T-helper 1 cell treated with Interleukin-12 subunit alpha and Interleukin-12 subunit beta and Interleukin-4 antibody, amounts not matched to agents 30 μg/mL and 1 μg/mL, for 36 hours (primary cell): ENCODE measurements around the gene CORO6.

Experiments
- H3K27ac Mint-ChIP-seq: one replicate; pipeline ENCODE4 v1.8.0; 2021; ENCODE audit warnings: mild to moderate bottlenecking, mixed read lengths
- H3K27me3 Mint-ChIP-seq: one replicate; pipeline ENCODE4 v1.8.0; 2021; ENCODE audit warnings: low read depth, mixed read lengths
- H3K36me3 Mint-ChIP-seq: one replicate; pipeline ENCODE4 v1.8.0; 2021; ENCODE audit warnings: low read depth, mixed read lengths
- H3K4me1 Mint-ChIP-seq: one replicate; pipeline ENCODE4 v1.8.0; 2021; ENCODE audit warnings: low read depth, mixed read lengths
- H3K4me3 Mint-ChIP-seq: one replicate; pipeline ENCODE4 v1.8.0; 2021; ENCODE audit warnings: mild to moderate bottlenecking, moderate library complexity, mixed read lengths
- H3K9me3 Mint-ChIP-seq: one replicate; pipeline ENCODE4 v1.8.0; 2021; ENCODE audit warnings: mixed read lengths

The CORO6 gene

GRCh38 chr17:29584452-29585079, 38.1 kb downstream of the CORO6 start:
- no peak overlapping the region for H3K4me3 Mint-ChIP-seq
- no peaks in the 10 kb centered on the region for H3K9me3 Mint-ChIP-seq
- peak overlapping the region; percentile 73 for H3K27ac Mint-ChIP-seq
- H3K27me3 Mint-ChIP-seq, result no peaks in the 10 kb centered on the region
- H3K36me3 Mint-ChIP-seq, result peaks cover 13% of the 10 kb centered on the region
- H3K4me1 Mint-ChIP-seq, result peaks cover 44% of the 10 kb centered on the region

DNA sequence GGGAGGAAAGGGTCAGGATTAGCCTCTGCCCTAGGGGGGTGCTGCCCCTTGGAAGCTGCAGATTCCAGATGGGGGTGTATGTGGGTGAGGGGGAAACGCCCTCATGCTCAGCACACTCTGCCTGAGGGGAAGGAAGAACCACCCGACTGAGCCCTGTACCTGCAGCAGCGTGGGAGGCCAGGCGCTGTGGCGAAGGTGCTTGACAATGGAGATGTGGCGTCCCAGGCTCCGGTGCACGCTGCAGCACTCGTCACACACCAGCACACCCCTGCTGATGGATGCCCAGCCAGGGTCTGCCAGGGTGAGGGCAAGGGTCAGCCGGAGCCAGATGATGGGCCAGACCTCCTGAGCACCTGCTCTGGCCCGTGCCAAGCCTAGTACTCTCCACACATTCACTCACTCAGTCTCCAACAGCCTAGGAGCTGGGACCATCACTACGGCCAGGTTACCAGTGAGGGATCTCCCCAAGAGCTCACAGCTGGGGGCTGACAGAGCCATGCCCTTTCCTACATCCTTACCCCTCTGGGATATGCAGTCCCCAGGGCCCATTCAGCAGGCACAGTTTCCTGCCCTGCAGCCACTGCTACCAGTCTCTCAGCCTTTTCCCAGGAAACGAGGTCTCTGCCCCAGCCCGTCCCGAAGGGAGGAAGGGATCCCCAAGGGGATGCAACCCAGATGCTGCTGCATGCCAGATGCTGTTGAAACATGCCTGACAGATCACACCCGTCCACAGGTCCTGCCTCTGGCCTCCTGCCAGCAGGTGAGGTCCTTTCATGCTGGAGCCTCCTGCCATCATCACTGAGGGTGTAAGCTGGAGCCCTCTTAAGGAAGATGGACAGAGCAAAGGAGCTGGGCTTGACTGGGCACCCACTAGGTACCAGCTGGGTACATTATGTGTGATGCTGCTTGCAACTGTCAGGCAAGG, 39.1 kb downstream of the CORO6 start:
- H3K9me3 Mint-ChIP-seq, result no peaks in the 10 kb centered on the region
- peaks cover 14% of the 10 kb centered on the region for H3K36me3 Mint-ChIP-seq
- no peak overlapping the region for H3K27ac Mint-ChIP-seq
- no peaks in the 10 kb centered on the region for H3K27me3 Mint-ChIP-seq
- peaks cover 44% of the 10 kb centered on the region for H3K4me1 Mint-ChIP-seq
- no peak overlapping the region for H3K4me3 Mint-ChIP-seq

DNA sequence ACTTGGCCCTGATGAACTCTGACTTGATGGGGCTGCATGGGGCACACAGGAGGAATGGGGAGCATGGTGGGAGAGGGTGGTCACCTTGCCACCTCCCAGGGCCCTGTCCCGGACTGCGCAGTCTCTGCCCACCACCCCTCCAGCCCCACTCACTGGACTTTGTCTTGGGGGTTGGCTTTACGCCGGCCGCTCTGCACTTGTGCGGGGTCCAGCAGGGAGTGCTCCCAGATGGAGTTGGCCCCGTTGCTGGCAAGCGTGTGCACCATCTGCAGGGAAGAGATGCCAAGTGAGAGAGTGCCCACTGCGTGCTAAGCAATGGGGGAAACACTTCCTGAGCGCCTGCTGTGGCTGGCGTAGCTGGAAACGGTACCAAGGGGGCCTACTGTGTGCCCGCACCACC, 39.9 kb downstream of the CORO6 start:
- H3K36me3 Mint-ChIP-seq, result peaks cover 19% of the 10 kb centered on the region
- H3K4me3 Mint-ChIP-seq, result no peak overlapping the region
- no peak overlapping the region for H3K27ac Mint-ChIP-seq
- peaks cover 39% of the 10 kb centered on the region for H3K4me1 Mint-ChIP-seq
- no peaks in the 10 kb centered on the region for H3K27me3 Mint-ChIP-seq
- H3K9me3 Mint-ChIP-seq, result no peaks in the 10 kb centered on the region

GRCh38 chr17:29582254-29582765, 40.4 kb downstream of the CORO6 start:
- Mint-ChIP-seq H3K27me3 (no peaks in the 10 kb centered on the region), H3K9me3 (no peaks in the 10 kb centered on the region), H3K27ac (no peak overlapping the region), H3K4me3 (no peak overlapping the region), H3K36me3 (peaks cover 22% of the 10 kb centered on the region), H3K4me1 (peaks cover 34% of the 10 kb centered on the region)

DNA sequence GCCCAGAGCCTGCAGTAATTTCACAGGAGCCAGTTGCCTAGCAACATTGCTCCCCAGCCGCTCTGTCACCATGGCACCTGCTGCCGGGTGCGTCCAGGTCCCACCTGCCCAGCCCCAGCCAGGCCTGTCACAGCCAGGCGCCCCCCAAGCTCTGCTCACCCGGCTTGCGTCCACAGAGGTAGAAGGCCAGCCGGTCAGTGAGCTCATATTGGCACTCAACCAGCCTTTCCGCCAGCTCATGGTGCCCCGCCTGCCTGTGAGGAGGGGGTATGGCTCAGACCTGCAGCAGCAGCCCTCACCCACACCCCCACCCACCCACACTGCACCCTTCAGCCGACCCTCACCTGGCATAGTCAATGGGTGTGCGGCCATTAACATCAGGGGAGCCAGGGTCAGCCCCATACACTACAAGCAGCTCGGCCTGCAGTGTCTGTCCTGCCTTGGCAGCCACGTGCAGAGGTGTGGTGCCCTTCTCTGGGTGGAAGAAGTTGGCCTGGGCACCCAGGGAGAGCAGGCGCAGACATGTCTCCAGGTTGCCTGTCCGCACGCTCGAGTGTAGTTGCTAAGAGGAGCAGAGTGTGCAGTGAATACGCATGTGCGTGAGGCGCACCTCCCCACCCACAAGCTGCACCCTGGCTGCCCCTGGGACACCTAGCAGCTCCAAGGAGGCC, 41.0 kb downstream of the CORO6 start:
- Mint-ChIP-seq H3K27me3 (no peaks in the 10 kb centered on the region), H3K36me3 (peaks cover 22% of the 10 kb centered on the region), H3K9me3 (no peaks in the 10 kb centered on the region), H3K4me1 (peaks cover 31% of the 10 kb centered on the region), H3K27ac (no peak overlapping the region), H3K4me3 (no peak overlapping the region)

DNA sequence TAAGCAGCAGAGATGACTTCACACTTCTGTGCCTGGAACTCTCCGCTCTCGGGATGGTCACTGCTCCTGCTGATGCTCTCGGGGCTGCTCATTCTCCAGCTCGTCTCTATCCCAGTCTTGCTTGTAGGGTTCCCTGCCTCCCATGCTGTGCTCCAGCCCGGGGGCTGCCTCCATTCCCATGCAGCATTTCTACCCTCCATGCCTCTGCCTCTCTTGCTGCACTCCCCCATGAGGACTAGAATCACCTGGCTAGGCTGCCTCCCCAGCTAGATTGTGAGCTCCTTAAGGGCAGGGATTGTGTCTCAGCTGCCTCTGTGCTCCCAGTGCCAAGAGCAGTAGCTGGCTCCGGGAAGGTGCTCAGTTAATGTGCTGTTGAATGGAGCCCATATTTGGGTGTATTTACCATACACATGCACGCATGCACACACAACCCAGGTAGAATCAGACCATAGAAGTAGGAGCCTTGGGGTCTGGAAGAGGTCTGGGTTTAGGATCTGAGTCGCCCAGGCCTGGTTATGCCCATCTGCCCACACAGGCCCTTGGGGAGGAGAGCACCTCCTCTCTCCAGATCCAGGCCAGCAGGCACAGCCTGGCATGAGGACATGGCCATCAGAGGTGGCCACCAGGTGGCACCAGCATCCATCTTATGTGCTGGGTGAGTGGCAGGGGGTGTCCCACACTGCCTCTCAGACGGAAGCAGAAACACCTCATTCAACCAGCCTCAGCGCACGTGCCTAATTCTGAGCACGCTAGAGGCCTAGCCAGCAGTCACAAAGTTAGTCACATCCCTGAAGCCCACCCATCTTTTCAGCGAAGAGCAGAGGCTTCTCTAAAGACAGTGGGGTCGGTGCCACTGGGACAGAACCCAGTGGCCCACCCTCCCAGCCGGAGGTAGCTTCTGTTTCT, 42.6 kb downstream of the CORO6 start:
- no peaks in the 10 kb centered on the region for H3K27me3 Mint-ChIP-seq
- H3K9me3 Mint-ChIP-seq, result no peaks in the 10 kb centered on the region
- H3K27ac Mint-ChIP-seq, result peak overlapping the region; percentile 70
- no peak overlapping the region for H3K4me3 Mint-ChIP-seq
- H3K4me1 Mint-ChIP-seq, result peaks cover 19% of the 10 kb centered on the region
- peaks cover 25% of the 10 kb centered on the region for H3K36me3 Mint-ChIP-seq

DNA sequence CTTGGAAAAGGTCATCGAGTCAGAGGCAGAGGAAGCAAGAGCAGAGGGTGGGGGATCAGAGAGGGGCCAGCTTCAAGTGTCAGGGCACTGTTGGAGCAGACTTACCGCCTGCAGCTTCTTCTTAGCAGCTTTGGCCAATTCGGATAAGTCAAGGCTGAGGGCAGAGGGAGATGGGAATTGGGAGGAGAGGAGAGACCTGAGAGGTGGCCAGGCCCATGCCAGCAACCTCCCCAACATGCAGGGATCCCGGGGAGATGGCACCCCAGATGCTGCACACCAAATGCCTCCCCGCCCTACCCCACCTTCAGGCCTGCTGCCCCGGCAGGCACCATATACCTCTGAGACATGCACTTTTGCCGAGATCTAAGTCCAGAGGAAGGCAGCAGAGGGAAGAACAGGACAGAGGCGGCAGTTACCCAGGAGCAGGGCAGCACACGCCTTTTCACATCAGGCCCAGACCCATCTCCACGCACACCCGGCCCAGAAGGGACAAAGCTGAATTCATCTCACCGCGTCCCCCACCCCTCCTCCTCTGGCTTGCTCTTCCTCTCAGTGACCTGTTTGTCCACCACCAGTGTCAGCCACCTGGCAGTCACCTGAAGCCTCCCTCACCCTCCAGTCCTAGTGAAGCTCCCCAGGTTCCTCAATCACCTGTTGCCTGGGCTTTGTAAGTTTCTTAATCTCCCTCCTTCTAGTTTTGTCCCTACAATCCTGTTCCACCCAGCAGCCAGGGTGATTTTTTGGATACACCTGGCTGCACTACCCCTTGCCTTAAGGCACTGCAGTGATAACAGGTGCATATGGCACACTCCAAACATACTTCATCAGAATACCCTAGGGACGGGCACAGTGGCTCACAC, 43.9 kb downstream of the CORO6 start:
- Mint-ChIP-seq H3K27ac (no peak overlapping the region), H3K27me3 (no peaks in the 10 kb centered on the region), H3K4me3 (no peak overlapping the region), H3K4me1 (peaks cover 11% of the 10 kb centered on the region), H3K36me3 (peaks cover 27% of the 10 kb centered on the region), H3K9me3 (no peaks in the 10 kb centered on the region)

DNA sequence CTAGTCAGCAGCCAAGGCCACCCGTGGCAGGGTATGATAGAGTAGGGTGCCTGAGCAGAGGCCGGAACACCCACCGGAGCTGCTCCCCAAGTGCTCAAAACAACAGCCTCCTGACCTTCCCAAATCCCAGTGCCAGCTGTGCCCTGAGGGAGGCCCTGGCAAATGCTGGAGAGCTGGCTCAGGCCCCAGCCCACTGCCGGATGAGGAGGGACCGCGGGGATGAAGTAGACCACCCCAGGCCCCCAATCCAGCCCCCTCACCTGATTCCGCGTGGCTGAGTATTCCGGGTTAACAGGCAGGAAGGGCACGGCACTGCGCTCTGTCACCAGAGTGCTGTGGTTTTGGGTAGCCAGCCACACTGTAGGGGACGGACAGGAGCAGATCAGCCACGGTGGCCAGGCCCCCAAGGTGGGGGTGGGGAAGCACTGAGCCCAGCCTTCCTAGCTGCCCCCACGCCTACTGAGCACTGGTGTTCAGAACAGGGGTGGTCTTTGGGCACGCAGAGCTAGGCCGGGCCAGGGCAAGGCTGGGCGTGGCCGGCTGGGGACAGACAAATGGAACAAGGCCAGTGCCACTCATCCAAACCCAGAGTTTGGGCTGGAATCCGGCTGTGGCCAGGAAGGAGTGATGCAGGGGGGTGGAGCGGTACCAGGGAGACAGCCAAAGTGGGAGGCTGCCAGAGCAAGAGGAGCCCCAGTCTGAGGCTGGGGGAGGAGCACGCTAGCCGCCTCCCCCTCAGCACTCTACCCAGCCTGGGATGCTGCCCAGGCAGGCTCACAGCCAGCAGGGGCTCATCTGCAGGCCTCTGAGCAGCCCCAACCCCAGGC, 45.1 kb downstream of the CORO6 start:
- Mint-ChIP-seq H3K9me3 (no peaks in the 10 kb centered on the region), H3K27ac (no peak overlapping the region), H3K36me3 (peaks cover 32% of the 10 kb centered on the region), H3K27me3 (no peaks in the 10 kb centered on the region), H3K4me3 (no peak overlapping the region), H3K4me1 (peaks cover 11% of the 10 kb centered on the region)

DNA sequence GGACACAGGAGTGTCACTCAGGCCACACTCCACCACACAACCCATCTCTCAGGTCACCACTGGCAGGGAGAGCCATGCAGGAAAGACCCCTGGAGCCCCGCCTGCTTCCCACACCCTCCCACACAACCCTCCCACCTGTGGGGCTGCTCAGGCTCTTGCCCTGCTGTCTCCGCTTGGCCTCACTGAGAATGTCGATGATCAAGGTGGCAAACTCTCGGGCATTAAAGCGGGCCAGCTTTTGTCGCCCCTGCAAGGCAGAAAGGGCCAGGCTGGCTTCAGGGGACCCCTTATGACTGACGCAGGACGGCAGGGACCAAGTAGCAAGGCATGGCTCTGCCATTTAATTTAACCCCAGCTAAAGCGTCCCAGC, 45.7 kb downstream of the CORO6 start:
- H3K27ac Mint-ChIP-seq, result no peak overlapping the region
- H3K36me3 Mint-ChIP-seq, result peaks cover 28% of the 10 kb centered on the region

GRCh38 chr17:29576214-29577000, 46.3 kb downstream of the CORO6 start:
- Mint-ChIP-seq H3K27me3 (no peaks in the 10 kb centered on the region), H3K27ac (no peak overlapping the region), H3K9me3 (no peaks in the 10 kb centered on the region), H3K4me3 (no peak overlapping the region), H3K36me3 (peaks cover 27% of the 10 kb centered on the region), H3K4me1 (peaks cover 8% of the 10 kb centered on the region)

More for the DNA sequence above, 45.7 kb downstream of the CORO6 start:
- Mint-ChIP-seq H3K9me3 (no peaks in the 10 kb centered on the region), H3K27me3 (no peaks in the 10 kb centered on the region), H3K4me3 (no peak overlapping the region), H3K4me1 (peaks cover 8% of the 10 kb centered on the region)

GRCh38 chr17:29575511-29576213, 47.0 kb downstream of the CORO6 start:
- H3K27ac Mint-ChIP-seq, result no peak overlapping the region
- H3K9me3 Mint-ChIP-seq, result no peaks in the 10 kb centered on the region
- no peaks in the 10 kb centered on the region for H3K27me3 Mint-ChIP-seq
- H3K4me1 Mint-ChIP-seq, result peaks cover 8% of the 10 kb centered on the region
- peaks cover 30% of the 10 kb centered on the region for H3K36me3 Mint-ChIP-seq
- no peak overlapping the region for H3K4me3 Mint-ChIP-seq
